ENCODE measurements around the gene RNU4-1. TPM values are rescaled to one million over a fixed set of nuclear protein-coding genes. Genes with fewer than 3 reads are reported as not detected.
A peak's percentile ranks its signal among the peaks of the same experiment; 100 is the strongest.

Gene RNU4-1
- total RNA-seq, 1 experiment from 2014 or later: not detected

DNA sequence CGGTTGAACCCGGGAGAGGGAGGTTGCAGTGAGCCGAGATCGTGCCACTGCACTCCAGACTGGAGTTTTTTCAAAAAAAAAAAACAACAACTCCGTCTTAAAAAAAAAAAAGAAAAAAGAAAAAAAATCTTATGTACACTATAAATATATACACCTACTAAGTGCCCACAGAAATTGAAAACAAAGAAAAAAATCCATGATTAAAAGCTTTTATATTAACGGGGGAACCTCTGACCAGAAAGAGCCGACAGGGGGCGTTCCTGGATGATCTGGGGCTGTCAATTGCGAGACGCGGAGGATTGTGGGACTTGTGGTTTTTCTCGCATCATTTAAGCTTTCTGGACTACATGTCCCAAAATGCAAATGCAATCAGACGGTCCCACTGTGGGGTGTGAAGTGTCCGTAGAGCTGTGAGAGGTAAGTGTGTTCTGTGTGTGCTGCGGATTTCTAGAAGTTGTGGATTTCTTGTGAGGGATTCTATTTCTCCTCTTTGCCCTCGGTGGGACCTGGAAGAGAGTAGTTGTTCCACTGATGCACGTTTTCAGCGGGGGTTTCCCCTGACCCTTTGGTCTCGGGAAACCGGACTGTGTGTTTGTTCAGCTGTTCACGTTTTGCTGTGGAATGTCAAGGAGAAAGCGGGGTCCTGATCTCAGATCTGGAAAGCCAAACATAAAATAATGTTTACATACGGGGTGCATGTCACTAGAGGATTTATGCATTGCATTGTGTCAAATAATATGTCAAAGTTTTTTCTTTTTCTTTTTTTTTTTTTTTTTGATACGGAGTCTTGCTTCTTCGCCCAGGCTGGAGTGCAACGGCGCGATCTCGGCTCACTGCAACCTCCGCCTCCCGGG, 9.2 kb upstream of the RNU4-1 start, which contains the start of gene SIRT4:
SIRT4 (plus strand) TSS at position 360 of the 854 bp plus-strand sequence. CDS start 1,241 bp downstream, outside the sequence.
- peak; percentile 84 for DNase-seq (ENCODE audit: low read depth)
- in situ Hi-C loops (cut with HindIII; ENCODE audit: low pct_unique_long_range_greater_than_20kb, low sequenced_read_pairs): no loop called here

DNA sequence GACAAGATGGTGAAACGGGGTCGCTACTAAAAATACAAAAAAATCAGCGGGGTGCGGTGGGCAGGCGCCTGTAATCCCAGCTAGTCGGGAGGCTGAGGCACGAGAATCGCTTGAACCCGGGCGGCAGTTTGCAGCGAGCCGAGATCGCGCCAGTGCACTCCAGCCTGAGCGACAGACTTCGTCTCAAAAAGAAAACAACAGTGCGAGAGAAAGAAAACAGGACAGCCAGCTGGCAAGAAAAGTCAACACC, 701 bp downstream of the RNU4-1 start:
- in situ Hi-C loops (cut with HindIII; ENCODE audit: low pct_unique_long_range_greater_than_20kb, low sequenced_read_pairs): no loop called here
- DNase-seq (ENCODE audit: low read depth): no peak

DNA sequence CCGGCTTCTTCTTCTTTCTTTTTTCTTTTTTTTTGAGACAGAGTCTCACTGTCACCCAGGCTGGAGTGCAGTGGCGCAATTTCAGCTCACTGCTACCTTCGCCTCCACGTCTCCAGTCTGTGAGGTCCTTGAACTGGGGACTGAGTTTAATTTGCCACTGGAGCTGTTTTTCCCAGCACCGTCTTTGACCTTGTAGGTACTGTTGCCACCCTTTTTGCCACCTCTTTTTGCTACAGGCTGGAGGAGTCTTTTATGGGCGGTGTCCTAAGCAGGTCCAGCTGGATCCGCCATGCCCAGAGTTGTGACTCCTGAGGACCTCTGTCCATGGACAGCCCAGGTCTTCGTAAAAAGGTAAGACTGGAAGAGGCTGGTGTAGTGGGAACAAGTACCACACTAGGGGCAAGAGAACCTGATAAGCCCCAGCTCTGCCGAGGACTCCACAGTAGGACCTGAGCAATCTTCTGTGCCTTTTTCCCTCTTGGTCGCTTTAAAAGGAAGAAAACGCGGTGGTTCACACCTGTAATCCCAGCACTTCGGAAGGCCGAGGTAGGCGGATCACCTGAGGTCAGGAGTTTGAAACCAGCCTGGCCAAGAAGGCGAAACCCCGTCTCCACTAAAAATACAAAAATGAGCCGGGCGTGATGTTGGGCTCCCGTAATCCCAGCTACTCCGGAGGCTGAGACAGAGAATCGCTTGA, 2.3 kb downstream of the RNU4-1 start:
- no peak for DNase-seq (ENCODE audit: low read depth)
- in situ Hi-C loops (cut with HindIII; ENCODE audit: low pct_unique_long_range_greater_than_20kb, low sequenced_read_pairs): no loop called here

DNA sequence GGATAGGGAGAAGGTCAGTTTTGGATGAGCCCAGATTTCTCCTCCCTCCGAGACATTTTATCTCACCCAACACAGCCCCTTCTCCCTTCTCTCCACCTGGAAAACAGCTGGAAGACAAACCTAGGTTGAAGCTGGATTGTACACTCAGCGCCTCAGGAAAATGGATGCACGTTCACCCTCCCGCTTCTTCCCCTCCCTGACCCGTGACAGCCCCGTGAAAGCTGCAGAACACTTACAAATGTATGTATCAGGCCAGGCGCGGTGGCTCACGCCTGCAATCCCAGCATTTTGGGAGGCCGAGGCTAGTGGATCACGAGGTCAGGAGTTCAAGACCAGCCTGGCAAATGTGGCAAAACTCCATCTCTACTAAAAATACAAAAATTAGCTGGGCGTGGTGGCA, 5.5 kb downstream of the RNU4-1 start:
- DNase-seq (ENCODE audit: low read depth): no peak
- in situ Hi-C loops (cut with HindIII; ENCODE audit: low pct_unique_long_range_greater_than_20kb, low sequenced_read_pairs): no loop called here

DNA sequence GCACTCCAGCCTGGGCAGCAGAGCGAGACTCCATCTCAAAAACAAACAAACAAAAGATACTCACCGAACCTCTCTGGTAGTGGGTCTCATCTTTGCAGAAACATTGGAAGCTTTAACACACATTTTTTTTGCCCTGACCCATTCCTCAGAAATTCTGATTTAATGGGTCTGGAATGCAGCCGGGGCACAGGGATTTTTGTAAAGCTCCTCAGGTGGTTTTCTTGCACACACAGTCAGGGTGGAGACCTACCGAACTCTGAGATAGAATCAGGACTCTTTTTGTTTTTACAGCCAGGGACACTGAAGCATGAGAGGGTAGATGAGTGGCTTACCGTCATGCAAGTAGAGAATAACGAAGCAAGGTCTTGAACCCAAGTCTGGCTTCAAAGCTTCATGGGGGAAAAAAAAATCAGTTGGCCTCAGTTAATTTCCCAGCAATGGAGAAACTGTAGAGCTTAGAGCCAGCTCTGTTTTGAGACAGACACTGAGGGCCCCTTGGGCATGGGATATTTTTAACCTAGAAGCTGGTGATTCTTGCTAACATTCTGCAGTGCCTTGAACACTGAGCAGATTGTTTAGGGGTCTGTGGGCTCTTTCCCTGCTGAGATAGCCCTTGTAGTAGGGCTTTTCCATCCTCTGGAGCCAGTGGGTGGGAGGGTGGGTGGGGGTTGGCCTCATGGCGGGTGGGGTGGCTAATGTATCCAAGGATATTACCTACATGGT, 6.1 kb downstream of the RNU4-1 start:
- DNase-seq (ENCODE audit: low read depth): no peak
- in situ Hi-C loops (cut with HindIII; ENCODE audit: low pct_unique_long_range_greater_than_20kb, low sequenced_read_pairs): no loop called here

DNA sequence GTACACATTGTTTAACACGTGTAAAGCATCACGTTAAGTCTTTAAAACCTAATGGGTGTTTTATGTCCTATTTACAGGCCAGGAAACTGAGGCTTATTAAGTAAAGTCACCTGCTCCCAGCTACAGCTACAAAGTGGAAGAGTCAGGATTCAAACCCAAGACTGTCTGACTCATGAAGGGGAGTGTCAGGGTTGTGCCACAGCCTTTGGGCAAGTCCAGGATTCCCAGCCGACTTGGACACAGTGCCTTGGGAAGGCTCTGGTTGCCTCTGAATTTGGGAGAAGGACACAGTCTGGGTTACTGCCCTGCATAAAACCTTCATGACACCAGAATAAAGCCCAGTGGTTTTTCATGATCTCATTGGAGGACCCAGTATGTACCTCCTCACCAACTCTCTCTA, 8.7 kb downstream of the RNU4-1 start:
- DNase-seq (ENCODE audit: low read depth): no peak
- in situ Hi-C loops (cut with HindIII; ENCODE audit: low pct_unique_long_range_greater_than_20kb, low sequenced_read_pairs): no loop called here

DNA sequence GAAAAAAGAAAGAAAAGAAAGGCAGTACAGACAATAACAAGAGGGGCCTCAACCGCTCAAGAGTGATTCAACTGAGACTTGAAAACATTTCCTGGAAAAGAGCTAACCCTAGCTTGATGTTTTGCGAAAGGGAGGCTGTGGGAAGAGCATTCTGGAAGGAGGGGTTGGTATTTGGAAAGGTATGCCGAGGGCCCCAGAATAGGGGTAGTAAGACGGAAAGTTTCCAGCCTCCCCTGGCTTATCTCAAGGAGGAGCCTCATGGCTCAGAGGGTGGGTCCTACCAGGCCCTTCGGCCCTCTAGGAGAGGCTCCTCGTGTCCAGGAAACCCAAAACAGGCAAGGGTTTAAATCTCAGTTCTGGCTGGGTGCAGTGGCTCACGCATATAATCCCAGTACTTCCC, 9.7 kb downstream of the RNU4-1 start:
- DNase-seq (ENCODE audit: low read depth): no peak
- in situ Hi-C loops (cut with HindIII; ENCODE audit: low pct_unique_long_range_greater_than_20kb, low sequenced_read_pairs): no loop called here

DNA sequence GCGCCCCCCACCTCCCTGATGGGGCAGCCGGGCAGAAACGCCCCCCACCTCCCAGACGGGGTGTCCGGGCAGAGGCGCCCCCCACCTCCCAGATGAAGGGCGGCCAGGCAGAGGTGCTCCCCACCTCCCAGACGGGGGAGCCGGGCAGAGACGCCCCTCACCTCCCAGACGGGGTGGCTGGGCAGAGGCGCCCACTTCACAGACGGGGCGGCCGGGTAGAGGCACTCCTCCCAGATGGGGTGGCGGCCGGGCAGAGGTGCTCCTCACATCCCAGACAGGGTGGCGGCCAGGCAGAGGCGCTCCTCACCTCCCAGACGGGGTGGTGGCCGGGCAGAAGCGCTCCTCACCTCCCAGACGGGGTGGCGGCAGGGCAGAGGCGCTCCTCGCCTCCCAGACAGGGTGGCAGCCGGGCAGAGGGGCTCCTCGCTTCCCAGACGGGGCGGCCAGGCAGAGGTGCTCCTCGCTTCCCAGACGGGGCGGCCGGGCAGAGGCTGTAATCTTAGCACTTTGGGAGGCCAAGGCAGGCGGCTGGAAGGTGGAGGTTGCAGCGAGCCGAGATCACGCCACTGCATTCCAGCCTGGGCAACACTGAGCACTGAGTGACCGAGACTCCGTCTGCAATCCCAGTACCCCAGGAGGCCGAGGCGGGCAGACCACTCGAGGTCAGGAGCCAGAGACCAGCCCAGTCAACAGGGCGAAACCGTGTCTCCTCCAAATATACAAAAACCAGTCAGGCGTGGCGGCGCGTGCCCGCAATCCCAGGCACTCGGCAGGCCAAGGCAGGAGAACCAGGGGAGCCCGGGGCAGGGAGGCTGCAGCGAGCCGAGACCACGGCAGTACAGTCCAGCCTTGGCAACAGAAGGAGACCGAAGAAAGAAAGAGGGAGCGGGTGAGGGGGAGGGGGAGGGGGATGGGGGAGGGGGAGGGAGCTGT, 14.6 kb downstream of the RNU4-1 start:
- in situ Hi-C loops (cut with HindIII; ENCODE audit: low pct_unique_long_range_greater_than_20kb, low sequenced_read_pairs): no loop called here
- DNase-seq (ENCODE audit: low read depth): no peak

DNA sequence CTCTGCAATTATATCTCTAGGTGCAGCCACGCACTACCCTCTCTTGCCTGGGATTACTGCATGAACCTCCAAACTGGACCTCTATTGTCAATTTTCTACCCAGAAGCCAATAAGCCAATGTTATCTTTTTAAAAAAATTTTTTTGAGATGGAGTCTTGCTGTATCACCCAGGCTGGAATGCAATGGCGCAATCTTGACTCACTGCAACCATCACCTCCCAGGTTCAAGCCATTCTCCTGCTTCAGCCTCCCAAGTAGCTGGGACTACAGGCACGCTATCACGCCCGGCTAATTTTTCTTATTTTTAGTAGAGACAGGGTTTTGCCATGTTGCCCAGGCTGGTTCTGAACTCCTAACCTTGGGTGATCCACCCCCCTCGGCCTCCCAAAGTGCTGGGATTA, 16.3 kb downstream of the RNU4-1 start:
- in situ Hi-C loops (cut with HindIII; ENCODE audit: low pct_unique_long_range_greater_than_20kb, low sequenced_read_pairs): no loop called here
- no peak for DNase-seq (ENCODE audit: low read depth)

DNA sequence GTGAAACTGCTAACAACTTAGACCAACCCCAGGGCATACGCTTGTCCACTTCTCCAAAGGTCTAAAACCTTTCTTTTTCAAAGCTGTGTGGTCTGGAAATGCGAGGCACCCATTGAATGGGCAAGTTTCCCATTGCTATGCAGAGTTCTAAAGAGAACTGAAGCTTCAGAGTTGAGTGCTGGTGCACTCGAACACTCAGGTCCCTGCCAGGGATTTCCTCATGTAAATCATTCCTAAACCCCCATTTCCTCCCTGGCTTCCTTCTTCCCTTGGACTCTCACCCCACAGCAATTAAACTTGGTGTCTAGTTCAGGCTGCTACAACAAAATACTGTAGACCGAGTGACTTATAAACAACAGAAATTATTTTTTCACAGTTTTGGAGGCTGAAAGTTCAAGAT, 25.3 kb downstream of the RNU4-1 start:
- in situ Hi-C loops (cut with HindIII; ENCODE audit: low pct_unique_long_range_greater_than_20kb, low sequenced_read_pairs): no loop called here
- DNase-seq (ENCODE audit: low read depth): no peak

DNA sequence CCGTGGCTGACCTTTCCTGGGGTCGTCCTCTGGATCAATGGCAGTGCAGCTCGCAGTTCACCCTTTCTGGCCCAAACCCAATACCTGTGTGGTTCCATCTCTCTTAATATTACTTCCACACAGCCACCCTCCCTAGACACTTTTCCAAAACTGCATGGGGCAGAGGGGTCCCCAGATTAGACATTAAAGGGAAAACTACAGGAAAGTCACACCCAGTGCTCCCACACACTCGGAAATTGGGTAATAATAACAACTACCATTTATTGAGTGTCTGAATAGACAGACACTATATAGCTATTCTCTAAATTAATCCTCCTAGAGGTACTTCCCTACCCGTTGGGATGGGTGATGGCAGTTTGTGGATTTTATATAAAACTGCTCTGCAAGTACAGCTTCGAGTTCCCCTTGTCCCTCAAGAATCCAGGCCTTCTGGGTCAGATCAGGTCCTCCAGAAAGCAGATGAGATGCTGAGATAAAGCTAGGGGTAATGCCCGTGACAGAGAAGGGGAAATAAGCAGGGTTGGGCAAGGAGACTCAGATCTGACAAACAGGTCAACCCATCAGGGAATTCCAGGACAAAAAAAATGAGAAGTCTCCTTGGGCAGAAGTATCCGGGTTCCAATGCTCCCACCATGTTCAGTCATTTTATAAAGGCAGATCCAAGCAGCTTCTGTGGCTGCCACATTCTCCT, 26.7 kb downstream of the RNU4-1 start:
- no peak for DNase-seq (ENCODE audit: low read depth)
- in situ Hi-C loops (cut with HindIII; ENCODE audit: low pct_unique_long_range_greater_than_20kb, low sequenced_read_pairs): no loop called here

DNA sequence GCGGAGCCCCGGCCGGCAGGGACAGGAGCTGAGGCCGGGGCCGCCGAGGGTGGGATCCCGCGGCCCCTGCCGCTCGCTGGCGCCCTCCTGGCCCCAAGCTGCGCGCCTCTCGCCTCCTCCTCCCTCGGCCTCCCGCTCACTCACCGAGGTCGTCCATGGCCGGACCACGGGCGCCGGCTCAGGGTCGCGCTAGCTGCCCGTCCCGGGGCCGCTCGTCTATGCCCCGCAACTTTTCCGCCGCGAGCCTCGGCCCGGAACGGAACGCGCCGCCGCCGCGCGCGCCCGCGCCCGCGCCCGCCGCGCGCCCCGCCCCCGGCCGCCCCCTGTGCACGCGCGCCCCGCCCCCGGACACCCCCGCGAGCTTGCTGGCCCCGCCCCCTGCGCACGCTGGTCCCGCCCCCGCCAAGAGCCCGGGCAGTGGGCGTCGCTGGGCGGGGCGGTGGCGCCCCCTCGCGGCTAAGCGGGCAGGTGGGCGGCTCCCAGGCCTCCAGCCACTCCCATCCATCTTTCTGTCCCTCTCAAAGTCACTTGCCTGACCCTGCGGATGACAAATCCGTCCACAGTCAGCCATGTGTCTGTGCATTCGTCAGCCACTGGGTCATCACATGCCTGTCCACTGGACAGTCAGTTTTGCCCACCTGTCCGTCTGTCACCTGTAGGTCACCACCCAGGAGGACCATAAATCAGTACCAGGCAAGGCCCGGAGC, 27.4 kb downstream of the RNU4-1 start, which contains the start of gene PXN:
PXN (minus strand) TSS at position 258 of the 707 bp plus-strand sequence; CDS start at position 157, 101 bp downstream.
- in situ Hi-C loops (cut with HindIII; ENCODE audit: low pct_unique_long_range_greater_than_20kb, low sequenced_read_pairs): no loop called here
- DNase-seq (ENCODE audit: low read depth): peak; percentile 82

DNA sequence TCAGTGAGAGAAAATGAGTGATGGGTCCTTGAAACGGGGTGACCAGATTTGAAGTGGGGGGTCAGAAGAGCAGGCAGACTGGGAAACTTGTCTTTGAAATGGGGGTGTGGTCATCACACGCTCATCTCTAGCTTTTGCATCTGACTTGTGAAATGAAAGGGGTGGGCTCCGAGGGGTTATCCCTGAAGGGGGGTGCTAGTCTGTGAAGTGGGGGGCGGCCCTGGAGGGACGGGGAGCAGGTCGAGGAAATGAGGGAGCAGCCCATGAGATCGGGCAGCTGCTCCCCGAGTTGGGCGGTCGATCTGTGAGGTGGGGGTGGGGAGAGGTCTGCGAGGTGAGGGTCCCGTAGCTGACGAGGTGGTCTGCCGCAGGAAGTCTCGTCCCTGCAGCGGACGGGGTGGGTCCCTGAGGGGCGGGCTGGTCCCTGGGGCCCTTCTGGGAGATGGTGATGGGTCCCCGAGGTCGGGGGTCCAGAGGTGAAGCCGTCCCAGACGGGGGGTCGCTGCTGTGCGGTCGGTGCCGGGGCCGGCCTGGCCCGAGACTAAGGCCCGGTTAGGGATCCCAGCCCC, 28.0 kb downstream of the RNU4-1 start:
- DNase-seq (ENCODE audit: low read depth): no peak
- in situ Hi-C loops (cut with HindIII; ENCODE audit: low pct_unique_long_range_greater_than_20kb, low sequenced_read_pairs): no loop called here

DNA sequence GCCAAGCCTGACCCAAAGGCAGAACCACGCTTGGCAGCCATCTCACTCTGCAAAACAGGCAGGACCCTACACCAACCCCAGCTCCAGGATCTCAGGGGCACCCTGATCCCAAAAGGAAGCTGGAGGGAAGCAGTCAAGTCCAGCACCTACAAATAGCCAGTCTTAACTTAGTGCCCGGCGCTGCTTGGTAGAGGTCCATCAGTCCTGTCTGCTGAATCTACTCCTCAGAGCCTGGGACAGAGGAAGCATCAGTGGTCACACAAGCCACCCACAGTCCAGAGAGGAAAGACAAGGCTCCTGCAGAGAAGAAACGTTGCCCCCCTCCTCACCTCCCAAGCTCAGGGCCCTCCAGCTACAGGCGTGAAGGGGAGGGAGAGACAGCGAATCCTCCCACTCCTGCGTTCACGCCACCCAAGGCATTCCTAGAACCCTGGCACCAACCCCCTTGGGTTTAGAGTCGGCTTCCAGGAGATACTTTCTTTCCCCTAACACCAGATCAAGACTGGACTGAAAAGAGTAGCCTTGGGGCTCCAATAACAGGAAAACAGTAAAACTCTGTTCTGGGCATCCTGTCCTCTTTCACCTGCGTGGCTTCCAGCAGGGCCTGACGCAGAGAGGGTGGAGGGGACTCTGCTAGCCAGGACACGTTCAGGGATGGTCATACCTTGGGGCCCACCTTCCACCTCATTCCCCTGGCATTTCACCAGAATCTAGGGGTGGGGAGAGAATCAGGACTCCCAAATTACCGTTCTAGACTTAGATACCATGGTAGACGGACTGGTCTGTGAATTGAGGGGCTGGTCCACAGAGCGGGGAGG, 28.7 kb downstream of the RNU4-1 start:
- in situ Hi-C loops (cut with HindIII; ENCODE audit: low pct_unique_long_range_greater_than_20kb, low sequenced_read_pairs): no loop called here

DNA sequence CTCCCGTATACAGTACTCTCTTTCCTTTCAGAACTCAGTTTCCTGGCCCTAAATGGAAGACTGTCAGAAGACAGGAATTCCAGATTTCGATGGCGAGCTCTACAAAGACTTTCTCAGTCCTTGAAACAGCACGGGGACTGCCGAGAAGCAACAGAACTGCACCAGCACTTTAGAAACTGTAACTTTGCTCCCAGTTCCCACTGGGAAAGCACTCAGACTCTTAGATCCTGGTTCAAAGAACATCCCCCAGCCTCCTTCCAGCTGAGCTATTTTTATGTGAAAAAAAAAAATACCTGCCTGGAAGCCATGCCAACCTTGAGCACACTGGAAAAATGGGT, 29.3 kb downstream of the RNU4-1 start:
- DNase-seq (ENCODE audit: low read depth): no peak
- in situ Hi-C loops (cut with HindIII; ENCODE audit: low pct_unique_long_range_greater_than_20kb, low sequenced_read_pairs): no loop called here

More for the DNA sequence above, 28.7 kb downstream of the RNU4-1 start:
- no peak for DNase-seq (ENCODE audit: low read depth)
